GM23338 (cell line): ENCODE data around the gene ZBTB7B. TPM values are rescaled to one million over a fixed set of nuclear protein-coding genes. Genes with fewer than 3 reads are reported as not detected.

Experiments
- ATAC-seq: fragments of 200-7000 bp; cut with Tn5 transposase; 3 replicates; pipeline ENCODE4 v1.9.1; 2020
- DNase-seq: peaks from one replicate; pipeline ENCODE4 v3.0.0-alpha.2; 2015; ENCODE audit warnings: low spot score
- H2AFZ ChIP-seq: fragments of 200-600 bp; sonication (generic); 2 replicates; pipeline ENCODE4 v1.8.0; 2016; ENCODE audit warnings: antibody characterized with exemption, mild to moderate bottlenecking, moderate library complexity
- H3F3A ChIP-seq: fragments of 200-600 bp; sonication (generic); replicated peaks from 2 replicates; pipeline ENCODE4 v1.8.0; 2017; ENCODE audit warnings: antibody characterized with exemption, mixed run types, low read depth
- H3K27ac ChIP-seq: fragments of 200-600 bp; sonication (generic); 2 replicates; pipeline ENCODE4 v1.6.1; 2016; ENCODE audit warnings: low read depth
- H3K27me3 ChIP-seq: fragments of 200-600 bp; sonication (generic); 2 replicates; pipeline ENCODE4 v1.8.0; 2016; ENCODE audit warnings: mild to moderate bottlenecking, mixed run types, moderate library complexity; ENCODE audit not compliant: insufficient read depth
- H3K36me3 ChIP-seq: fragments of 200-600 bp; sonication (generic); 2 replicates; pipeline ENCODE4 v1.8.0; 2016; ENCODE audit warnings: mild to moderate bottlenecking; ENCODE audit not compliant: insufficient read depth
- H3K4me1 ChIP-seq: fragments of 200-600 bp; sonication (generic); 2 replicates; pipeline ENCODE4 v1.8.0; 2016; ENCODE audit warnings: mild to moderate bottlenecking, moderate library complexity; ENCODE audit not compliant: insufficient read depth
- H3K4me2 ChIP-seq: fragments of 200-600 bp; sonication (generic); 2 replicates; pipeline ENCODE4 v1.7.1; 2017; ENCODE audit warnings: mixed run types
- H3K4me3 ChIP-seq: fragments of 200-600 bp; sonication (generic); 2 replicates; pipeline ENCODE4 v1.6.1; 2016; ENCODE audit warnings: mixed run types
- H3K79me2 ChIP-seq: fragments of 200-600 bp; sonication (generic); replicated peaks from 2 replicates; pipeline ENCODE4 v1.8.0; 2017; ENCODE audit warnings: mild to moderate bottlenecking; ENCODE audit not compliant: insufficient read depth
- H3K9me2 ChIP-seq: fragments of 200-600 bp; sonication (generic); 2 replicates; pipeline ENCODE4 v1.8.0; 2017; ENCODE audit not compliant: insufficient read depth
- H4K20me1 ChIP-seq: fragments of 200-600 bp; sonication (generic); replicated peaks from 2 replicates; pipeline ENCODE4 v1.8.0; 2017; ENCODE audit warnings: mild to moderate bottlenecking; ENCODE audit not compliant: insufficient read depth
- H3K27ac Mint-ChIP-seq: 2 replicates; pipeline ENCODE4 v1.8.0; 2020; ENCODE audit warnings: inconsistent platforms, mild to moderate bottlenecking, moderate library complexity, mixed read lengths
- H3K27me3 Mint-ChIP-seq: 3 replicates; pipeline ENCODE4 v1.8.0; 2022; ENCODE audit warnings: low read depth, mild to moderate bottlenecking, moderate library complexity, mixed read lengths, inconsistent platforms; ENCODE audit not compliant: insufficient read depth, poor library complexity
- H3K36me3 Mint-ChIP-seq: 3 replicates; pipeline ENCODE4 v1.8.0; 2021; ENCODE audit warnings: low read depth, mild to moderate bottlenecking, inconsistent platforms, moderate library complexity, mixed read lengths
- H3K4me1 Mint-ChIP-seq: 3 replicates; pipeline ENCODE4 v1.8.0; 2020; ENCODE audit warnings: mild to moderate bottlenecking, inconsistent platforms, mixed read lengths
- H3K4me3 Mint-ChIP-seq: 3 replicates; pipeline ENCODE4 v1.8.0; 2021; ENCODE audit warnings: moderate library complexity, mild to moderate bottlenecking, inconsistent platforms, mixed read lengths
- H3K9me3 Mint-ChIP-seq: 3 replicates; pipeline ENCODE4 v1.8.0; 2020; ENCODE audit warnings: moderate library complexity, mild to moderate bottlenecking, inconsistent platforms, mixed read lengths
- CREB1 ChIP-seq: fragments of 250-450 bp; sonication (Bioruptor Pico); IDR thresholded peaks from 2 replicates; pipeline ENCODE4 v1.5.0; 2020; ENCODE audit warnings: low read depth, mild to moderate bottlenecking, moderate library complexity
- EZH2 ChIP-seq: fragments of 200-600 bp; sonication (generic); IDR thresholded peaks from one replicate; pipeline ENCODE4 v1.8.0; 2017; ENCODE audit warnings: antibody characterized with exemption, mild to moderate bottlenecking, low read depth; ENCODE audit not compliant: unreplicated experiment
- JUNB ChIP-seq: IDR thresholded peaks from one replicate; pipeline ENCODE4 v1.6.1; 2016; ENCODE audit warnings: antibody characterized with exemption; ENCODE audit not compliant: unreplicated experiment
- NANOG ChIP-seq: IDR thresholded peaks from 2 replicates; pipeline ENCODE4 v1.6.1; 2016; ENCODE audit warnings: antibody characterized with exemption, borderline replicate concordance
- POLR2AphosphoS5 ChIP-seq: IDR thresholded peaks from 2 replicates; pipeline ENCODE4 v1.6.1; 2016; ENCODE audit warnings: antibody characterized with exemption, low read depth
- STAT1 ChIP-seq: IDR thresholded peaks from one replicate; pipeline ENCODE4 v1.6.1; 2016; ENCODE audit warnings: antibody characterized with exemption; ENCODE audit not compliant: unreplicated experiment
- ZNF114 ChIP-seq: fragments of 250-450 bp; sonication (Bioruptor Pico); IDR thresholded peaks from 2 replicates; pipeline ENCODE4 v1.5.0; 2020; ENCODE audit warnings: mild to moderate bottlenecking, moderate library complexity
- ZNF331 ChIP-seq: fragments of 250-450 bp; sonication (Bioruptor Pico); IDR thresholded peaks from 2 replicates; pipeline ENCODE4 v1.5.0; 2020; ENCODE audit warnings: low read depth, mild to moderate bottlenecking, moderate library complexity
- polyA plus RNA-seq: library from polyadenylated mRNA; unstranded; fragments of >200 nt; fragmentation: Nextera tagmentation; extraction: Ambion mirVana; gene quantifications from 2 replicates; pipeline ENCODE4 v1.2.1, GENCODE V29; 2016
- total RNA-seq: library from RNA; depleted of rRNA; stranded (reverse); fragments of >200 nt; shearing (Covaris generic); gene quantifications from 2 replicates; pipeline ENCODE4 v1.2.3, GENCODE V29; 2014
- TF ChIP-seq, protein P1 (sequence below): IDR thresholded peaks from 2 replicates; pipeline ENCODE4 v1.6.1; 2016; ENCODE audit warnings: antibody characterized with exemption
- TF ChIP-seq, protein P2 (sequence below), 2 experiments: fragments of 200-600 bp in 1 of 2; sonication (generic) in 1 of 2; conservative IDR thresholded peaks; 2 replicates each; pipeline versions ENCODE4 v1.5.1 to v1.6.1; 2016 to 2017; ENCODE audit warnings: antibody characterized with exemption in 2 of 2, low read depth in 2 of 2, mild to moderate bottlenecking in 2 of 2, moderate library complexity in 1 of 2
- TF ChIP-seq, protein P3 (sequence below): fragments of 250-450 bp; sonication (Bioruptor Pico); IDR thresholded peaks from 2 replicates; pipeline ENCODE4 v1.5.0; 2020; ENCODE audit warnings: mild to moderate bottlenecking, moderate library complexity

Gene ZBTB7B
- total and polyA plus RNA-seq, 2 experiments from 2014 or later, result 3.6 to 32.6 TPM

DNA sequence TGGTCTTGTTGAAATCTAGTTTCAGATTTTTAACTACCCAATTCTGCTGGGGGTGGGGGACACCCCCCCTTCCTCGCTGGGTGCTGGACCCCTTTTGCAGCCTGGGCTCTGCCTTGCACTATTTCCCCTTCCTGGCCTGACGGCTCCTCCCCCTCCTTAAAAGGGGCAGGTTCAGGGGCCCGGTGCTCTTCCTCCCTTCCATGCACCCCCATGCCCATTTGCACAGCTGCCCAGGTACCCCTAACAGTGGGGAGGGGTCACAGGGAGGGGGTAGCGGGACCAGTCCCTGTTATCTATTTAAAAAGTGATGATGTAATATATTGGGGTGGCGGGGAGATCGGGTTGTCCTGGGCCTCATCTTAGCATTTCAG is 15.3 kb downstream of the ZBTB7B start:
- Histone ChIP-seq H3F3A (no peaks in the 10 kb centered on the region), H3K4me2 (peak overlapping the region; percentile 81), H3K4me1 (peaks cover 24% of the 10 kb centered on the region), H3K27ac (no peak overlapping the region), H3K27me3 (no peaks in the 10 kb centered on the region), H4K20me1 (peaks cover 6% of the 10 kb centered on the region; the same call in 1 of the 2 replicates), H3K79me2 (peaks cover 3% of the 10 kb centered on the region), H3K4me3 (peak overlapping the region; percentile 66), H3K9me2 (no peaks in the 10 kb centered on the region), H3K36me3 (no peaks in the 10 kb centered on the region), H2AFZ (no peak overlapping the region)
- Mint-ChIP-seq H3K9me3 (no peaks in the 10 kb centered on the region), H3K27me3 (peaks cover 24% of the 10 kb centered on the region), H3K4me3 (peak overlapping the region; percentile 65), H3K27ac (no peak overlapping the region), H3K36me3 (peaks cover 29% of the 10 kb centered on the region), H3K4me1 (peaks cover 45% of the 10 kb centered on the region)
- ATAC-seq, result no peak; the same call in 2 of the 3 replicates
- no peak for DNase-seq
- TF ChIP-seq, protein P1, sequence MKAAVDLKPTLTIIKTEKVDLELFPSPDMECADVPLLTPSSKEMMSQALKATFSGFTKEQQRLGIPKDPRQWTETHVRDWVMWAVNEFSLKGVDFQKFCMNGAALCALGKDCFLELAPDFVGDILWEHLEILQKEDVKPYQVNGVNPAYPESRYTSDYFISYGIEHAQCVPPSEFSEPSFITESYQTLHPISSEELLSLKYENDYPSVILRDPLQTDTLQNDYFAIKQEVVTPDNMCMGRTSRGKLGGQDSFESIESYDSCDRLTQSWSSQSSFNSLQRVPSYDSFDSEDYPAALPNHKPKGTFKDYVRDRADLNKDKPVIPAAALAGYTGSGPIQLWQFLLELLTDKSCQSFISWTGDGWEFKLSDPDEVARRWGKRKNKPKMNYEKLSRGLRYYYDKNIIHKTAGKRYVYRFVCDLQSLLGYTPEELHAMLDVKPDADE, result no peak
- TF ChIP-seq POLR2AphosphoS5 (no peak), ZNF114 (CRISPR knock-in tag) (no peak), CREB1 (CRISPR knock-in tag) (no peak), STAT1 (no peak)

DNA sequence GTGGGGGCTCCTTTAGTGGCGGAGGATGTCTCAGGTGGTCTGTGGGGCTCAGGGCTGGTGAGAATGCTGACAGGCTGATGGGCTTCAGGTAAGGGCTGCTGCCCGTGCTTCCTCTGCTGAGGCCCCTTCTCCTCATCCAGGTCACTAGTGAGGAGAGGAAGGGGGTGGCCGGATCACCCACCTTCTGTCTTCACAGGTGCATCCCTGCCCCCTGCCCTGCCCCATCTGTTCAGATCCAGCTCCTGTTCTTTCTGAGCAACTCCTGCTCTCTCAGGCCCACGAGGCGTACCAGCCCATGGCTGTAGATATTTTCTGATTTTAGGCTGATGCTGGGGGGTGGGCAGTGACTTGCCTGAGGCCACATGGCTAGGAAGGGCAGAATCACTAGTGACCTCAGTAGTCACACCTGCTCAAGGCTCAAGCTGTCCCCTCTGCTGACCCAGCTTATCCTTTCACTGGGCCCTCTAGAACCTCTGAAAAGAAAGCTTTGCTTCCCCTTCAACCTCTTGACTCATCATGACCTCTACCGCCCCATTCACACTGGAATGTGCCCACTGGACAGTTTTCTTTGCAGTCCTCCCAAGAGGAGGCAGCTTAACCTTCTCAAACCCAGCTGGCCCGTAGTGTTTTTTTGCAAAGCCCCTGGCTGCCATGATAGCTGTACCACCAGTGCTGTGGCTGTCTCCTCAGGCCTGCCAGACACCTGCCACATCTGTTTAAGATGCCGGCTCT is 16.2 kb downstream of the ZBTB7B start:
- no peaks in the 10 kb centered on the region for H3K27me3 ChIP-seq
- no peak overlapping the region for H3K27ac Mint-ChIP-seq
- no peak overlapping the region for H3K4me3 ChIP-seq
- no peak overlapping the region for H3K27ac ChIP-seq
- no peaks in the 10 kb centered on the region for H3K9me3 Mint-ChIP-seq
- peaks cover 24% of the 10 kb centered on the region for H3K27me3 Mint-ChIP-seq
- peaks cover 24% of the 10 kb centered on the region for H3K36me3 Mint-ChIP-seq
- no peaks in the 10 kb centered on the region for H3K79me2 ChIP-seq
- peaks cover 19% of the 10 kb centered on the region for H3K4me1 ChIP-seq
- no peaks in the 10 kb centered on the region for H3F3A ChIP-seq
- H3K36me3 ChIP-seq, result no peaks in the 10 kb centered on the region
- no peak overlapping the region for H3K4me3 Mint-ChIP-seq
- H2AFZ ChIP-seq, result no peak overlapping the region
- no peak overlapping the region for H3K4me2 ChIP-seq
- no peak for ATAC-seq
- H4K20me1 ChIP-seq, result 0 out of 2 replicates have a peak, but pooled peaks cover 3% of the 10 kb centered on the region
- no peaks in the 10 kb centered on the region for H3K9me2 ChIP-seq
- peaks cover 41% of the 10 kb centered on the region for H3K4me1 Mint-ChIP-seq
- DNase-seq, result no peak
- no peak for TF ChIP-seq JUNB
- TF ChIP-seq, protein P2, sequence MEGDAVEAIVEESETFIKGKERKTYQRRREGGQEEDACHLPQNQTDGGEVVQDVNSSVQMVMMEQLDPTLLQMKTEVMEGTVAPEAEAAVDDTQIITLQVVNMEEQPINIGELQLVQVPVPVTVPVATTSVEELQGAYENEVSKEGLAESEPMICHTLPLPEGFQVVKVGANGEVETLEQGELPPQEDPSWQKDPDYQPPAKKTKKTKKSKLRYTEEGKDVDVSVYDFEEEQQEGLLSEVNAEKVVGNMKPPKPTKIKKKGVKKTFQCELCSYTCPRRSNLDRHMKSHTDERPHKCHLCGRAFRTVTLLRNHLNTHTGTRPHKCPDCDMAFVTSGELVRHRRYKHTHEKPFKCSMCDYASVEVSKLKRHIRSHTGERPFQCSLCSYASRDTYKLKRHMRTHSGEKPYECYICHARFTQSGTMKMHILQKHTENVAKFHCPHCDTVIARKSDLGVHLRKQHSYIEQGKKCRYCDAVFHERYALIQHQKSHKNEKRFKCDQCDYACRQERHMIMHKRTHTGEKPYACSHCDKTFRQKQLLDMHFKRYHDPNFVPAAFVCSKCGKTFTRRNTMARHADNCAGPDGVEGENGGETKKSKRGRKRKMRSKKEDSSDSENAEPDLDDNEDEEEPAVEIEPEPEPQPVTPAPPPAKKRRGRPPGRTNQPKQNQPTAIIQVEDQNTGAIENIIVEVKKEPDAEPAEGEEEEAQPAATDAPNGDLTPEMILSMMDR (conservative IDR thresholded peaks at IDR 0.05; ENCODE audit: low read depth in 2 of 2), result no peak
- TF ChIP-seq, protein P3, sequence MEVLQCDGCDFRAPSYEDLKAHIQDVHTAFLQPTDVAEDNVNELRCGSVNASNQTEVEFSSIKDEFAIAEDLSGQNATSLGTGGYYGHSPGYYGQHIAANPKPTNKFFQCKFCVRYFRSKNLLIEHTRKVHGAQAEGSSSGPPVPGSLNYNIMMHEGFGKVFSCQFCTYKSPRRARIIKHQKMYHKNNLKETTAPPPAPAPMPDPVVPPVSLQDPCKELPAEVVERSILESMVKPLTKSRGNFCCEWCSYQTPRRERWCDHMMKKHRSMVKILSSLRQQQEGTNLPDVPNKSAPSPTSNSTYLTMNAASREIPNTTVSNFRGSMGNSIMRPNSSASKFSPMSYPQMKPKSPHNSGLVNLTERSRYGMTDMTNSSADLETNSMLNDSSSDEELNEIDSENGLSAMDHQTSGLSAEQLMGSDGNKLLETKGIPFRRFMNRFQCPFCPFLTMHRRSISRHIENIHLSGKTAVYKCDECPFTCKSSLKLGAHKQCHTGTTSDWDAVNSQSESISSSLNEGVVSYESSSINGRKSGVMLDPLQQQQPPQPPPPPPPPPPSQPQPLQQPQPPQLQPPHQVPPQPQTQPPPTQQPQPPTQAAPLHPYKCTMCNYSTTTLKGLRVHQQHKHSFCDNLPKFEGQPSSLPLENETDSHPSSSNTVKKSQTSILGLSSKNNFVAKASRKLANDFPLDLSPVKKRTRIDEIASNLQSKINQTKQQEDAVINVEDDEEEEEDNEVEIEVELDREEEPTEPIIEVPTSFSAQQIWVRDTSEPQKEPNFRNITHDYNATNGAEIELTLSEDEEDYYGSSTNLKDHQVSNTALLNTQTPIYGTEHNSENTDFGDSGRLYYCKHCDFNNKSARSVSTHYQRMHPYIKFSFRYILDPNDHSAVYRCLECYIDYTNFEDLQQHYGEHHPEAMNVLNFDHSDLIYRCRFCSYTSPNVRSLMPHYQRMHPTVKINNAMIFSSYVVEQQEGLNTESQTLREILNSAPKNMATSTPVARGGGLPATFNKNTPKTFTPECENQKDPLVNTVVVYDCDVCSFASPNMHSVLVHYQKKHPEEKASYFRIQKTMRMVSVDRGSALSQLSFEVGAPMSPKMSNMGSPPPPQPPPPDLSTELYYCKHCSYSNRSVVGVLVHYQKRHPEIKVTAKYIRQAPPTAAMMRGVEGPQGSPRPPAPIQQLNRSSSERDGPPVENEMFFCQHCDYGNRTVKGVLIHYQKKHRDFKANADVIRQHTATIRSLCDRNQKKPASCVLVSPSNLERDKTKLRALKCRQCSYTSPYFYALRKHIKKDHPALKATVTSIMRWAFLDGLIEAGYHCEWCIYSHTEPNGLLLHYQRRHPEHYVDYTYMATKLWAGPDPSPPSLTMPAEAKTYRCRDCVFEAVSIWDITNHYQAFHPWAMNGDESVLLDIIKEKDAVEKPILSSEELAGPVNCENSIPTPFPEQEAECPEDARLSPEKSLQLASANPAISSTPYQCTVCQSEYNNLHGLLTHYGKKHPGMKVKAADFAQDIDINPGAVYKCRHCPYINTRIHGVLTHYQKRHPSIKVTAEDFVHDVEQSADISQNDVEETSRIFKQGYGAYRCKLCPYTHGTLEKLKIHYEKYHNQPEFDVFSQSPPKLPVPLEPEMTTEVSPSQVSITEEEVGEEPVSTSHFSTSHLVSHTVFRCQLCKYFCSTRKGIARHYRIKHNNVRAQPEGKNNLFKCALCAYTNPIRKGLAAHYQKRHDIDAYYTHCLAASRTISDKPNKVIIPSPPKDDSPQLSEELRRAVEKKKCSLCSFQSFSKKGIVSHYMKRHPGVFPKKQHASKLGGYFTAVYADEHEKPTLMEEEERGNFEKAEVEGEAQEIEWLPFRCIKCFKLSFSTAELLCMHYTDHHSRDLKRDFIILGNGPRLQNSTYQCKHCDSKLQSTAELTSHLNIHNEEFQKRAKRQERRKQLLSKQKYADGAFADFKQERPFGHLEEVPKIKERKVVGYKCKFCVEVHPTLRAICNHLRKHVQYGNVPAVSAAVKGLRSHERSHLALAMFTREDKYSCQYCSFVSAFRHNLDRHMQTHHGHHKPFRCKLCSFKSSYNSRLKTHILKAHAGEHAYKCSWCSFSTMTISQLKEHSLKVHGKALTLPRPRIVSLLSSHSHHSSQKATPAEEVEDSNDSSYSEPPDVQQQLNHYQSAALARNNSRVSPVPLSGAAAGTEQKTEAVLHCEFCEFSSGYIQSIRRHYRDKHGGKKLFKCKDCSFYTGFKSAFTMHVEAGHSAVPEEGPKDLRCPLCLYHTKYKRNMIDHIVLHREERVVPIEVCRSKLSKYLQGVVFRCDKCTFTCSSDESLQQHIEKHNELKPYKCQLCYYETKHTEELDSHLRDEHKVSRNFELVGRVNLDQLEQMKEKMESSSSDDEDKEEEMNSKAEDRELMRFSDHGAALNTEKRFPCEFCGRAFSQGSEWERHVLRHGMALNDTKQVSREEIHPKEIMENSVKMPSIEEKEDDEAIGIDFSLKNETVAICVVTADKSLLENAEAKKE (CRISPR knock-in tag), result no peak
- no peak for TF ChIP-seq ZNF331 (CRISPR knock-in tag)
- TF ChIP-seq POLR2AphosphoS5, result no peak
- TF ChIP-seq, protein P1, result no peak
- no peak for TF ChIP-seq NANOG
- TF ChIP-seq ZNF114 (CRISPR knock-in tag), result no peak
- TF ChIP-seq EZH2, result no peak
